ENCODE results near the gene PADI1. TPM values are rescaled to one million over a fixed set of nuclear protein-coding genes. Genes with fewer than 3 reads are reported as not detected.

Gene PADI1
- total RNA-seq, 4 donors from 2014 or later = not detected

DNA sequence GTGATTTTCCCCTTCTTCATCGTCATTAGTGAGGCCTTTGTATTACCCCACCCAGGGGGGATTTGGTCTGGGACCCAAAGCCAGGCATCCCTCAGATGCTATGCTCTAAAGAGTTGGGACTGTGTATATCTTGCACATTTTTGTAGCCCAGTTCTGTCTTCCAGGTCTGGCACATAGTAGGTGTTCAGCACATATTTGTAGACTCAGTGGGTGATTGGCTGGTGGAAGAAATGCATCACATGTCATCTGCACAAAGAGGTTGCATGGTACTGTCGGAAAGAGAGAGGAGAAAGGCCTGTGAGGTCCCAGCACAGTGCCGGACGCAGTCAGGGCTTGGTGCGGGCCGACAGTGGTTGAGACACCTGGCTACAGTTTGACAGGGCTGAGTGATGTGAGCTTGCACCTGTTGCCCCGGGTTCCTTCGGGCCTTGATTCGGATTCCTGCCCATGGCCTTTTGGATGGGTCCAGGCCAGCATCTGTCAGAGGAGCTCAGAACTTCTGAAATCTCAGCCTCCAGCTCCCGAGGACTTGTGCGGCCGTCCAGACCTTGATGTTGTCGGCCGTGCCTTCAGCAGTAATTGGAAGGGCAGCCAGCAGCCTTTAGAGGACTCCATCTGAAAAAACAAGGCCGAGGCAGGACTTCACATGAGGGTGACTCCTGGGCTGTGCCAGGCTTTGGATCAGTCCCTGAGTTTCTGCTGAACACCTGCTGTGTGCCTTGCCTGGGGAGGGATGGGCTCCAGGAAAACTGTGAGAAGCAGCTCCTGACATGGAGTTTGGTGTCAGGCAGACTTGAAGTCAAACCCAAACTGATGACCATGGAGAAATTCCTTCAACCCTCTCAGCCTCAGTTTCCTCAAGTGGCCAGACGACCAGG lies 40.9 kb upstream of the PADI1 start:
- Histone ChIP-seq H3K27me3 (peaks cover 0 to 3% (median 0%) of the 10 kb centered on the region in 3 donors), H3K4me3 (no peak overlapping the region), H3K36me3 (no peaks in the 10 kb centered on the region), H3K9me3 (no peaks in the 10 kb centered on the region), H3K4me1 (peaks cover 10 to 12% of the 10 kb centered on the region in 2 donors), H3K27ac (peak overlapping the region in 1 of 4 donors; percentile 29)
- intact Hi-C loops (cut with DNase I; ENCODE audit: low total_unique reads) (no loop called here), in situ Hi-C loops (cut with MboI; ENCODE audit: low sequenced_read_pairs in 4 of 4) (no loop called here)
- peak in 1 of 2 donors; percentile 41 for DNase-seq
- TF ChIP-seq, protein P1, sequence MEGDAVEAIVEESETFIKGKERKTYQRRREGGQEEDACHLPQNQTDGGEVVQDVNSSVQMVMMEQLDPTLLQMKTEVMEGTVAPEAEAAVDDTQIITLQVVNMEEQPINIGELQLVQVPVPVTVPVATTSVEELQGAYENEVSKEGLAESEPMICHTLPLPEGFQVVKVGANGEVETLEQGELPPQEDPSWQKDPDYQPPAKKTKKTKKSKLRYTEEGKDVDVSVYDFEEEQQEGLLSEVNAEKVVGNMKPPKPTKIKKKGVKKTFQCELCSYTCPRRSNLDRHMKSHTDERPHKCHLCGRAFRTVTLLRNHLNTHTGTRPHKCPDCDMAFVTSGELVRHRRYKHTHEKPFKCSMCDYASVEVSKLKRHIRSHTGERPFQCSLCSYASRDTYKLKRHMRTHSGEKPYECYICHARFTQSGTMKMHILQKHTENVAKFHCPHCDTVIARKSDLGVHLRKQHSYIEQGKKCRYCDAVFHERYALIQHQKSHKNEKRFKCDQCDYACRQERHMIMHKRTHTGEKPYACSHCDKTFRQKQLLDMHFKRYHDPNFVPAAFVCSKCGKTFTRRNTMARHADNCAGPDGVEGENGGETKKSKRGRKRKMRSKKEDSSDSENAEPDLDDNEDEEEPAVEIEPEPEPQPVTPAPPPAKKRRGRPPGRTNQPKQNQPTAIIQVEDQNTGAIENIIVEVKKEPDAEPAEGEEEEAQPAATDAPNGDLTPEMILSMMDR (IDR thresholded peaks at IDR 0.05 in 4 of 5, conservative IDR thresholded peaks at IDR 0.05 in 1 of 5) = no peak
- no peak for TF ChIP-seq POLR2A (IDR thresholded peaks at IDR 0.05)
- ATAC-seq = peak; percentile 60 to 83

DNA sequence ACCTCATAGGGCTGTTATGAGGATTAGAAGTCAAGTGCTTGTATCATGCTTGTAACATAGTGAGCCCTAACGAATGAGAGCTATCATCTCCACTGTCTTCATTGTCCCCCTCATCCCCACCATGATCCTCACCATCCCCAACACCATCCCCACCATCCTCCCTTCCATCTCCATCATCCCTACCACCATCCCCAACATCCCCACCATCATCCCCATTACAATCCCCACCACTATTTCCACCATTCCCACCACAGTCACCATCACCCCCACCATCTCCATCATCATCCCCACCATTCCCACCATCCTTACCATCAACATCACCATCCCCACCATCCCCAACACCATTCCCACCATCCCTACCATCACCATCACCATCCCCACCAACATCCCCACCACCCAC lies 39.1 kb upstream of the PADI1 start:
- no peak for TF ChIP-seq POLR2A (IDR thresholded peaks at IDR 0.05)
- TF ChIP-seq, protein P1 (IDR thresholded peaks at IDR 0.05 in 4 of 5, conservative IDR thresholded peaks at IDR 0.05 in 1 of 5) = no peak
- no peak for ATAC-seq
- in situ Hi-C loops (cut with MboI; ENCODE audit: low sequenced_read_pairs in 4 of 4) = no loop called here
- no peak for DNase-seq
- intact Hi-C loops (cut with DNase I; ENCODE audit: low total_unique reads) = no loop called here
- H3K9me3 ChIP-seq = no peaks in the 10 kb centered on the region
- peaks cover 0 to 5% (median 0%) of the 10 kb centered on the region in 3 donors for H3K27me3 ChIP-seq
- no peak overlapping the region for H3K27ac ChIP-seq
- no peaks in the 10 kb centered on the region for H3K36me3 ChIP-seq
- H3K4me3 ChIP-seq = no peak overlapping the region
- peaks cover 10 to 12% of the 10 kb centered on the region in 2 donors for H3K4me1 ChIP-seq

DNA sequence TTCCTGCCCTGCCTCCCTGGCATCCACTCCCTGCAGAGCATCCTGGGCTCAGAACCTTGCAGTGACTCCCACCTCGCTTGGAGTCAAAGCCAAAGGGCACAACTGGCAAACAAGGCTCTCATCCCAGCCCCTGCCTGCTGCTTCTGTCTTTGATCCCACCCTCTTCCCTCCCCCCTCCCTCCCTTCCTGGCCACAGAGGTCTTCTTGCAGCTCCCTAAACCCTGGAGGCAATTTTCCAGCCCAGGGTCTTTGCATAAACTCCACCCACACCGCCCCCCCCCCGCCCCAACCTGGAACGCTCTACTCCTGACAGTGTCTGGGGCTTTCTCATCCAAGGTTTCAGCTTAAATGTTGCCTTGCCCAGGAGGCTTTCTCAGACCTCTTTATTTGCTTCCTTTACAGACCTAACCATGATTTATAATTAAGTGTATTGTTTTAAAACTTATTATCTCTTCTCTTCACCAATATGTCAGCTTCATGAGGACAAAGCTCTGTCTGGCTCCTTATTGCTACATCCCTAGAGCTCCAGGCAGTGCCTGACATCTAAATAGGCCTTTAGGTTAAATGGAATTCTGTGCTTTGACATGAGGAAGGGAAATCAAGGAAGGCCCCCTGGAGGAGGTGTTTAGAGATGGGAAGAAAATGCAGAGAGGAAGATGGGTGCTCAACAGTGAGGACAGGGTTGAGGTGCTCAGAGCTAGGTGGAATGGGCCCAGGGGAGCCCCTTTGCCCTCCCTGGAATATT lies 37.7 kb upstream of the PADI1 start:
- H3K36me3 ChIP-seq = no peaks in the 10 kb centered on the region
- peaks cover 10 to 12% of the 10 kb centered on the region in 2 donors for H3K4me1 ChIP-seq
- no peak for DNase-seq
- H3K4me3 ChIP-seq = no peak overlapping the region
- no peak overlapping the region for H3K27ac ChIP-seq
- peaks cover 0 to 5% (median 0%) of the 10 kb centered on the region in 3 donors for H3K27me3 ChIP-seq
- intact Hi-C loops (cut with DNase I; ENCODE audit: low total_unique reads) (no loop called here), in situ Hi-C loops (cut with MboI; ENCODE audit: low sequenced_read_pairs in 4 of 4) (no loop called here)
- H3K9me3 ChIP-seq = no peaks in the 10 kb centered on the region
- no peak for ATAC-seq
- no peak for TF ChIP-seq POLR2A (IDR thresholded peaks at IDR 0.05)
- TF ChIP-seq, protein P1 (IDR thresholded peaks at IDR 0.05 in 4 of 5, conservative IDR thresholded peaks at IDR 0.05 in 1 of 5) = no peak

DNA sequence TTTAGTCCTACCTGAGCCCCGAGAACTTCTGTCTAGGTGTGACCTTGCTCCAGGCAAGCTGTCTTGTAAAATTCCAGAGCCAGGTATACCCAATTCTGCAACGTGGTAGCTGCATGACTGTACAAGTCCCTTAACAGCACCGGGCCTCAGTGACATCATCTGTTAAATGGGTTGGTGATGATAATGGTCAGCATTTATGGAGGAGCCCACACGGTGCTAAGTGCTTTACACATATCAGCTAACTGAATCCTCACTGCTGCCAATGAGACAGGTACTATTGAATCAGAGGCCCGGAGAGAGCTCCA lies 37.2 kb upstream of the PADI1 start:
- no peak for TF ChIP-seq POLR2A (IDR thresholded peaks at IDR 0.05)
- TF ChIP-seq, protein P1 (IDR thresholded peaks at IDR 0.05 in 4 of 5, conservative IDR thresholded peaks at IDR 0.05 in 1 of 5) = no peak
- intact Hi-C loops (cut with DNase I; ENCODE audit: low total_unique reads) (no loop called here), in situ Hi-C loops (cut with MboI; ENCODE audit: low sequenced_read_pairs in 4 of 4) (no loop called here)
- no peak for ATAC-seq
- H3K27me3 ChIP-seq = peaks cover 0 to 5% (median 0%) of the 10 kb centered on the region in 3 donors
- DNase-seq = no peak
- peaks cover 10 to 12% of the 10 kb centered on the region in 2 donors for H3K4me1 ChIP-seq
- H3K27ac ChIP-seq = no peak overlapping the region
- no peak overlapping the region for H3K4me3 ChIP-seq
- no peaks in the 10 kb centered on the region for H3K36me3 ChIP-seq
- H3K9me3 ChIP-seq = no peaks in the 10 kb centered on the region

All from gastrocnemius medialis (tissue), 4 donors.